IPS-NIHi11 (cell line): Measurements from ENCODE around the gene LLCFC1.

Experiments
- DNase-seq: peaks from one replicate; pipeline ENCODE4 v3.0.0; 2012; ENCODE audit warnings: mixed read lengths, low spot score

LLCFC1 gene

DNA sequence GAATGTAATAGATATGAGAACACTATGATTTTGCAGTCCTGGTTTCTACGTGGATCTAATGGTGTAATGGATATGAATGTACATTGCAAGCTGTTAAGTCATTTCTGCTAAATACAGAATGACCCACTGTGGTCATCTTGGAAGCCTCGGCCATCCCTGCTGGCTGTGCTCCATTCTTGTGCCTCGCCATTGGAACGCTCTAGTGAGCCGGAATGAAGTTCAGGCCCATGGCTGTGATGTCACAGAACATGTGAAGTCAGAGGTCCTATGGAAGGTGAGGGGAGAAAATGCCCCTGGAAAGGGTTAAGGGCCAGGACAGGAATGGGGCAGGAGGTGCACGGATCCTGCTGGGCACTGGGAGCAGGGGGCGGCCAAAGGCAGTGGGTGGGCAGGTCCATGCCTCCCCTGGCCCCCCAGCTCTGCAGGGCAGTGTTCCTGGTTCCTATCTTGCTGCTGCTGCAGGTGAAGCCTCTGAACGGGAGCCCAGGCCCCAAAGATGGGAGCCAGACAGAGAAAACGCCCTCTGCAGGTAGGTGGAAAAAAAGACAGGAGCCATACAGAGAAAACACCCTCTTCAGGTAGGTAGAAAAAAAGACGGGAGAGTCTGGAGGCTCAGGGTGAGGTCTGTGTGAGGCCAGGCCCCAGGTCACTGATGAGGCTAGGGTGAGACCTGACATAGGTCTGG is at the start of gene LLCFC1:
Gene LLCFC1 (plus strand): TSS at position 259 of the 685 bp plus-strand sequence. CDS start 138 bp downstream, at position 397.
- DNase-seq = peak; percentile 88

DNA sequence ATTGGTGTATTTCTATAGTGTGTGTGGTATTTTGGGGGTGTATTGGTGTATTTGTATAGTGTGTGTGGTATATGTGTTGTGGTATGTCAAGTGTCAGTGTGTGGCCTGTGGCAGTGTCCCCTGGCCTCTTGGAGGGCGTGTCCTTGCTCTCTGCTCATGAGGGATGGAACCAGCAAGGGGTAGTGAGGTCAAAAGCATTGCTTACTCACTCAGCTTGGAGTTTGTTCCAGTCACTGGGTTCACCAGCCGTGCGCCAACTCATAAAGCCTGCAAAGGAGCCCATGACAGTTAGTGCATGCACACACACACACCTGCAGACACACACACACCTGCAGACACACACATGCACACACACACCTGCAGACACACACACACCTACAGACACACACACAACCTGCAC is 49.5 kb upstream of the LLCFC1 start:
- DNase-seq = no peak

GRCh38 chr7:142890874-142891485 is 48.3 kb upstream of the LLCFC1 start:
- DNase-seq = no peak

DNA sequence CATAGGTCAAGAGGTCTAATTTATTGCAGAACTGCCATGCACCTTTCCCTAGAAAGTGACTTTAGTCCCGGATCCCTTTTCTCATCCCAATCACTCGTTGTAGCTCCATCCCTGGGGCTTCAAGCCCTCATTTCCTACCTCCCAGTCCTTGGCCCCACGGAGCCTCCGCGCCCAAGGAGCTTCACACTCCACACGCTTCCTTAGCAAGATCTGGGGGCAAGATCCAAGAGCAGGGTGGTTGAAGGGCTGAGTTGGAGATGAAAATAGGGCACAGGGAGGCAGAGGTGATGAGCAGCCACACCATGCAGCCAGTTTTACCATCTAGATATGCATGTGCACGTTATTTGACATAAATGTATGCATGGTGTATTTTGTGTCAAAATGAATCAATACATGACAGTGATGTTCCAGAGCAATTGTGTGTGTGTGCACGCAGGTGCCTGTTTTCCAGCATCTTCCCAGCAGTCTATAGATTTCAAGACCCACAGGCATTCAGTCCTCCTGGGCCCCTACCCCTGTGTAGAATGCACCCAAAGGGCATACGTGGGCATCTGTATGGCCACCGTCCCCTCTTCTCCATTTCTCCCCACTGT is 47.7 kb upstream of the LLCFC1 start:
- DNase-seq = no peak

DNA sequence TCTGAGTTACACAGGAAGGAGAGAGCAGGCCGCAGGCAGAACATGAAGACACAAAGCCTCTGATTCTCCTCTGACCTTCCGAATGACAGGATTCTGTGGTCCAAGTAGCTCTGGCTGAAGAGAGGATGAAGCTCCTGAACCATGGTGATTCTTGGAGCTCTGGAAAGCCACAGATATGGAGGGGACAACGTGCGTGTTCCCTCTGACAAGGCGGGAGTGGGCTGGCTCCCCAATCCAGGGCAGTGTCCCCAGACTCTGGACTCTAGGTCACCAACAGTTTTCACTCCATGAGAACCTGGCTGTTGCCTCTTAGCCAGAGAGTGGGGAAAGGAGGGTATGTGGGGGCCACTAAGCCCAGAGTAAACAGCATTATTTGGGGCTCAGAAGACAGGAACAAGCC is 46.3 kb upstream of the LLCFC1 start:
- DNase-seq = no peak

- DNase-seq = no peak
Measured at GRCh38 chr7:142894112-142894984, 44.9 kb upstream of the LLCFC1 start.

DNA sequence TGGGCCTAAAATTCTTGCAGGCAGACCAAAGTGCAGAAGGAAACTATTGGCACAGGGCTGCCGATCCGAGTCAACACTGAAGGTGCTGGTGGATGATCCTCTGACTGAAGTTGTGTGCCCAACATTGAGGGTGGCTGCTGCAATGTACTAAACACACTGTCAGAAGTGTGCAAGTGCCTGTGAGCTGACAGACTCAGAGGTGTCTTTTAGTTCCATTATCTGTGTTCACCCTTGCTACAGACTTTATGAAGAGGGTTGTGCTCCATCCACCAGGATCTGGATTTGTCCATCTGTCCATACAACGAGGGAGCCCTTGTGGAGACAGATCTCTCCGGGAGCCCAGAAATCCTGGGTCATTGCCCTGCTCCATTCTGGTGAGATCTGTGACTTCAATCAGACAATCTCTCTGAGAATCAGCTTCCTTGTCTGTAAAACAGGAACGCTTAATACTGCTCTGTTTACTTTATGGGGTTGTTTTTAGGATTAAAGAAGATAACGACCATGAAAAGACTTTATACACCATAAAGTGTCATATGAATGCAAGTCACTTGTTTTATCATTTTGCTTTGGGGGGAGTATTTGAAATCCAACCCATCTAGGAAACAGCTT is 44.2 kb upstream of the LLCFC1 start:
- no peak for DNase-seq

DNA sequence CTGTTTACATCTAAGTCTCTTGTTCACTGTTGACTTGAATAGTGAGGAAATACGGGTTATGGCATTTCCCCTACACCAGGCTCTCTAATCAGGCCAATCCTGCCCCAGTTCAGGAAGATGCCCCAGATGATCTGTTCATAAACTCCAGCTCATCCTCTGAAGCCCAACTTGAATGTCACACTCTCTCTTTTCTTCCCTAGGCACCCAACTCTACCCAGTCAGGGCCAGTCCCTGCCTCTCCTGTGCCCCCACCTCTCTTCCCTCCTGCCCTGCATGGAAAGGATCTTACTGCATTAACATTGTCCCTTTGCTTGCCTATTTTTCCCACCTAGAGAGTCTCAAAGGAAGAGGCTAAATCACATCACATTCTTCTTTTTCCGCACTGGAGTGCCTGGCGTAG is 43.1 kb upstream of the LLCFC1 start:
- DNase-seq = no peak

GRCh38 chr7:142896741-142897379 is 42.4 kb upstream of the LLCFC1 start:
- no peak for DNase-seq

- DNase-seq = no peak
Measured at GRCh38 chr7:142897691-142898090, 41.6 kb upstream of the LLCFC1 start.

GRCh38 chr7:142898377-142899170 is 40.7 kb upstream of the LLCFC1 start:
- no peak for DNase-seq

GRCh38 chr7:142899661-142900060 is 39.6 kb upstream of the LLCFC1 start:
- no peak for DNase-seq

DNA sequence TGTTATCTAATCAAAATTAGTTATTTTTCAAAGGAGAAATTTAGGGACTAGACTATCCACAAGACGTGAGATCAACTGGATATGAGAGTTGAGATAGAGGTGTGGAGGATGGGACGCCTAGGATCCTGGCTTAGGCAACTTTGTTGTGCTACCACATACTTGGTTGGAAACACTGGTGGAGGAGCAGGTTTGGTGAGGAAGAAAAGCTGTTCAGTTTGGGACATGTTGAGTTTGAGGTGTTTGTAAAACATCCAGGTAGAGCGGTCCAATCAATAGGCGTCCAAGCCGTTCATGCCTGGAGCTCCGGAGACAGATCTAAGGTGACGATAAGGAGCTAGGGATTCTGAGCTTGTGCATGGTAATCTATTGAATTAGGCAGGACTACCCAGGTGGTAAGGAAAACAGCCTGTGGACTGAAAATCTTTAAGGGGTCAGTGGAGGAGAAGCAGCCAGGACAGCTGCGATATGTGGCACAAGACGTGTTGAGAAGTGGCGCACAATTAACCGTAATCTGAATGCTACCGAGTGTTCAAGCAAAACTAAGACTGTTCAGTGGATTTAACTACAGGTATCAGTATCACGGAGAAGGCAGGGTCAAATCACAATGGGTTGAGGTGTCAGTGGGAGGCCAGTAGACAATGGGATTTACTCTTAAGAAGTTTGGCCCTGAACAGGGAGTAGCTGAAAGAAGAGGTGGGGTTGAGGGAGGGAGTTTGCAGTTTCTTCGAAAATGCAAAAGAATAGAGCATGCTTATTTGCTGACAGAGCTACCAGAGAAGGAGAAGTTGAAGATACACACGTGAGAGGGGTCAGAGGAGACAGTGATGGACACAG is 37.6 kb upstream of the LLCFC1 start:
- no peak for DNase-seq

- DNase-seq = no peak
Measured at GRCh38 chr7:142904128-142904527, 35.2 kb upstream of the LLCFC1 start.

- DNase-seq = no peak
Measured at GRCh38 chr7:142905759-142906158, 33.5 kb upstream of the LLCFC1 start.

- DNase-seq = no peak
Measured at GRCh38 chr7:142906643-142907042, 32.6 kb upstream of the LLCFC1 start.

DNA sequence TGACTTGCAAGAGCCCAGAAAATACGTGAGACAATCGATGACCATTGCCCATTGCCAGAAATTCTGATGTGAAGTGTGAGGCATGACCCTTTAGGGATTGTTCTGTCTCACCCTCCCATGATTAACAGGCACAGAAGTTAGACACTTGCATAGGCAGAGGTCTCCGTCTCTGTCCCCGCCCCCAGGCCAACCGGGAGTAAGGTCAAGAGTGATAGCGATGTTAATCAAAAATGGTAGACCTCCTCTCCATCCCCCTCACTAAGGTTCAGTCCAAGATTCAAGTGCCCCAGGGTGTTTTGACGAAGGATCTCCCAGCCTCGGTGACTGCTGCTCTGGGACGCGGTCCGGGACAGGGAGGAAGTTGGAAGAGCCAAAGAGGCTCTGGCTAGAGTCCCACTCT is 31.0 kb upstream of the LLCFC1 start:
- DNase-seq = no peak

DNA sequence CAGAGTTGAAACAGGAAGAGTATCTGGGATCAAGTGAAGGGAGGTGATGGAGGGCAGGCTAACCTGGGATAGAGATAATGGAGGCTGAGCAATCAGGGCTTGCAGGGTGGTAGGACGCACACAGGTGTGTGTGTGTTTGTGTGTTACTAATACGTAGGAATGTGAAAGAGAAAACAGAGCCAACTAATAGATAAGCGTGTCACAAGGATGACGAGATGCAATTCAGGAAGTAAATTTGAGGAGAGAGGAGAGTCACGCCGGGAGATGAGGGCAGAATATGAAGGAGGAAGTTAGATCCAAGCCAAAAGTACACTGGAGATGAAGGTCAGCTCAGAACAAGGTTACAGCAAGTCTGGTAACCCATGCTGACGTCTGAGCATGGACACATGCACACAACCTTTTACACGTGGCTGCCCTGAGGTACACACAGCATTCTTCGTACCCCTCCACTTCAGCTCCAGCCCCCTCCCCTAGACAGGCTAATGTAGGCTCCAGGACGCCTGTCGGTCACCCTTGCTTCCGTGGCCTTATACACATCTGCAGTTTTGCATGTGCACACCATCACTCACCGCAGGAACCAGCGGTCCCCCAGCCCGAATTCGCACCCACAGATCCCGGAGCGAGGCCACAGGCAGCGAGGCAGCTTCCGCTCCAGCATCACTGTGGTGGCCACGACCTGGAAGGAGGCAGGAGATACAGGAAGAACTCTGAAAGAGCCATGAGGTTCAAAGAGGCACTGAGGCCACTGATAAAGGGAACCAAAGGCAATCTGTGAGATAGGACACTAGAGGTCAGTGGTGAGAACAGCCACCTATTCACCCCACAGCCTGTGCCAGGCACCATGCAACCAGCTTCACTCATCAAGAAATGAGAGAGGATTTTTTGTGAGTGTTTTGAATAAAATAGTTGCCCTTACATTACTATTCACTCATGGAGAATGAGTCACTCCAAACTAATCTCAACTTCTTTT is 30.1 kb upstream of the LLCFC1 start:
- DNase-seq = peak; percentile 62

DNA sequence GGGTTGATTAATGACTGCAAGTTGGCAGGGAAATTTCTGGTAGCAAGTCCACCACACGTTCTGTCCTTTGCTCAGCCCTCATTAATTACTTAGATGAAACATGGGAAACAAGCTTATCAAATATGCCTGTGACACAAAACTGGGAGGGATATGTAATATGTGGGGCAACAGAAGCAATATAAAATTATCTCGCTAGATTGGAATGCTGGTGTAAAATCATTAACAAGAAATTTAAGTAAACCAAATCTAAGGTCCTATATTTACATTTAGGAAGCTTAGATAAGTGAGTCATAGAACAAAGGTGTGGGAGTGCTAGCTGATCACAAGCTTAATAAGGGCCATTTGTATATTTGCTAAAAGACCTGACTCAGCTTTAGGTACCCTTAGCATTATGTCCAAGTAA is 29.3 kb upstream of the LLCFC1 start:
- no peak for DNase-seq
